Measurements from ENCODE around the gene ZRANB3. TPM values are rescaled to one million over a fixed set of nuclear protein-coding genes. Genes with fewer than 3 reads are reported as not detected.

ZRANB3 gene
- total and polyA plus RNA-seq, 9 donors, result 2.6 to 11.4 (median 7.1) TPM

DNA sequence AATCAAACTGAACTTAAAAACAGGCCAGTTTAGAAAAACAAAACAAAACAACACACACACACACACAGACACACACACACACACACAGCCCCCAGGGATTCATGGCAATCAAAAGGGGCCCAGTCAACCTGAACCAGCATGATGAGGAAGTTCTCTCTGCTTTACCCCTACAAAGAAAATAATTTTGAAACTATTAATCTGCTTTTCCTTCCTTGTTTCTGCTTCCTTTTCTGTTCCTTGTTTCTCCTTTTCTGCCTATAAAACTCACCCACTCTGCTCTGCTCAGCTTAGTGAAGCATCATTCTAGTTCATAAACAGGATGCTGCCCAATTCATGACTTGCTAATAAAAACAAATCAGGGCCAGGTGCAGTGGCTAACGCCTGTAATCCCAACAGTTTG lies 275.8 kb downstream of the ZRANB3 start:
- H3K4me1 ChIP-seq (ENCODE audit: insufficient read depth), result no peaks in the 10 kb centered on the region
- no peak overlapping the region for H3K27ac ChIP-seq
- no peaks in the 10 kb centered on the region for H3K27me3 ChIP-seq
- H3K9me3 ChIP-seq, result peaks cover 0 to 11% of the 10 kb centered on the region in 2 donors
- no peaks in the 10 kb centered on the region for H3K36me3 ChIP-seq
- TF ChIP-seq POLR2A (IDR thresholded peaks at IDR 0.05), result no peak
- no peak for TF ChIP-seq EP300 (IDR thresholded peaks at IDR 0.05)
- TF ChIP-seq, protein P1, sequence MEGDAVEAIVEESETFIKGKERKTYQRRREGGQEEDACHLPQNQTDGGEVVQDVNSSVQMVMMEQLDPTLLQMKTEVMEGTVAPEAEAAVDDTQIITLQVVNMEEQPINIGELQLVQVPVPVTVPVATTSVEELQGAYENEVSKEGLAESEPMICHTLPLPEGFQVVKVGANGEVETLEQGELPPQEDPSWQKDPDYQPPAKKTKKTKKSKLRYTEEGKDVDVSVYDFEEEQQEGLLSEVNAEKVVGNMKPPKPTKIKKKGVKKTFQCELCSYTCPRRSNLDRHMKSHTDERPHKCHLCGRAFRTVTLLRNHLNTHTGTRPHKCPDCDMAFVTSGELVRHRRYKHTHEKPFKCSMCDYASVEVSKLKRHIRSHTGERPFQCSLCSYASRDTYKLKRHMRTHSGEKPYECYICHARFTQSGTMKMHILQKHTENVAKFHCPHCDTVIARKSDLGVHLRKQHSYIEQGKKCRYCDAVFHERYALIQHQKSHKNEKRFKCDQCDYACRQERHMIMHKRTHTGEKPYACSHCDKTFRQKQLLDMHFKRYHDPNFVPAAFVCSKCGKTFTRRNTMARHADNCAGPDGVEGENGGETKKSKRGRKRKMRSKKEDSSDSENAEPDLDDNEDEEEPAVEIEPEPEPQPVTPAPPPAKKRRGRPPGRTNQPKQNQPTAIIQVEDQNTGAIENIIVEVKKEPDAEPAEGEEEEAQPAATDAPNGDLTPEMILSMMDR (IDR thresholded peaks at IDR 0.05), result no peak
- 82 to 94% (median 91%) methylated on average over 1 of the region's 1 CpG for WGBS, 3 donors
- intact Hi-C loops (cut with DNase I), result no loop called here
- no peak for DNase-seq
- no peak overlapping the region for H3K4me3 ChIP-seq

DNA sequence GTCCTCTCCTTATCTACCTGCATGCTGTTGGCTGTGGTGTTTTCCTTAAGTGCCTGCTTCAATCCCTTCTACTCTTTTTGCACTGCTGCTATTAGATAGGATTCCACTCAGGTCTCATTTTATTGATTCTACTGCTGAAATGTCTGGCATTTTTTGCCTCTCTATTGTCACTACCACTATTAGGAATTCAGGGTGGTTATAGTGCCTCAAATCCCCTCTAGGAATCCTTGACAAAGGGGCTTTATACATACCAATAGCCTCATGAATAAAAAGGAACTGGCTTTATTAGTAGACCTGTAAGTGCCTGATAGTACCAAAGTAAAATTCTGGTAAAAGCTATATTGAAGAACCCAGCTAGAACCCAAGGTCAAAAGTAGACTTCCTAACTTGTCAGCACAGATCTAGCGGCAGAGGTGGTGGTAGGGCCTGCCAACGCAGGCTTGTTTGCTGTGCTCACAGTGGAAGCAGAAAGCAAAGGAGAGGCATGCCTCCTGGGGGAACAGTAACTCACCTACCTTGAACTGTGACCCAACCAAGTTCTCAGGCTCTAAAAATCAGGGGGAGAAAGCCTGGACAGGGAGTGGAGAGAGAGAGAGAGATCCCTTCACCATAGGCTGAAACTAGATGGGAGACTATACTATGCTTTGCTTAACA lies 278.1 kb downstream of the ZRANB3 start:
- Histone ChIP-seq H3K27me3 (no peaks in the 10 kb centered on the region), H3K9me3 (peaks cover 0 to 11% of the 10 kb centered on the region in 2 donors), H3K36me3 (no peaks in the 10 kb centered on the region), H3K27ac (no peak overlapping the region), H3K4me3 (no peak overlapping the region), H3K4me1 (ENCODE audit: insufficient read depth) (no peaks in the 10 kb centered on the region)
- no peak for TF ChIP-seq EP300 (IDR thresholded peaks at IDR 0.05)
- TF ChIP-seq, protein P1 (IDR thresholded peaks at IDR 0.05), result no peak
- WGBS, 3 donors, result 86 to 97% (median 91%) methylated on average over 2 of the region's 2 CpGs
- intact Hi-C loops (cut with DNase I), result no loop called here
- no peak for DNase-seq

DNA sequence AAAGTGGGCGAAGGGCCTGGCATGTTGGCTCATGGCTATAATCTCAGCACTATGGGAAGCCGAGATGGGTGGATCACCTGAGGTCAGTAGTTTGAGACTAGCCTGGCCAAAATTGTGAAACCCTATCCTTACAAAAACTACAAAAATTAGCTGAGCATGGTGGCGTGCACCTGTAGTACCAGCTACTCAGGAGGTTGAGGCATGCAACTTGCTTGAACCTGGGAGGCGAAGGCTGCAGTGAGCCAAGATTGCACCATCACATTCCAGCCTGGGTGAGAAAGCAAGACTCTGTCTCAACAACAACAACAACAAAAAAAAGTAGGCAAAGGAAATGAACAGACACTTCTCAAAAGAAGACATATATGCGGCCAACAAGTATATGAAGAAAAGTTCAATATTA lies 282.4 kb downstream of the ZRANB3 start:
- no peak for DNase-seq
- no peaks in the 10 kb centered on the region for H3K27me3 ChIP-seq
- H3K4me1 ChIP-seq (ENCODE audit: insufficient read depth), result no peaks in the 10 kb centered on the region
- H3K36me3 ChIP-seq, result no peaks in the 10 kb centered on the region
- peaks cover 0 to 11% of the 10 kb centered on the region in 2 donors for H3K9me3 ChIP-seq
- H3K27ac ChIP-seq, result no peak overlapping the region
- intact Hi-C loops (cut with DNase I), result no loop called here
- no peak overlapping the region for H3K4me3 ChIP-seq
- TF ChIP-seq, protein P1 (IDR thresholded peaks at IDR 0.05), result no peak
- no peak for TF ChIP-seq POLR2A (IDR thresholded peaks at IDR 0.05)
- no peak for TF ChIP-seq EP300 (IDR thresholded peaks at IDR 0.05)
- WGBS, 3 donors, result 97 to 99% (median 99%) methylated on average over 5 of the region's 5 CpGs

- no peaks in the 10 kb centered on the region for H3K36me3 ChIP-seq
- WGBS, 3 donors, result 33 to 41% (median 36%) methylated on average over 2 of the region's 2 CpGs
- TF ChIP-seq POLR2A (IDR thresholded peaks at IDR 0.05), result no peak
- TF ChIP-seq, protein P1 (IDR thresholded peaks at IDR 0.05), result no peak
- TF ChIP-seq EP300 (IDR thresholded peaks at IDR 0.05), result no peak
- H3K27ac ChIP-seq, result no peak overlapping the region
- no peak for DNase-seq
- intact Hi-C loops (cut with DNase I), result no loop called here
- no peaks in the 10 kb centered on the region for H3K4me1 ChIP-seq (ENCODE audit: insufficient read depth)
- H3K27me3 ChIP-seq, result no peaks in the 10 kb centered on the region
- H3K4me3 ChIP-seq, result no peak overlapping the region
- H3K9me3 ChIP-seq, result peaks cover 0 to 11% of the 10 kb centered on the region in 2 donors
These were observed 284.2 kb downstream of the ZRANB3 start for GRCh38 chr2:135246711-135247270.

Measured in ovary (tissue), 9 donors.